ENCODE data around the gene P2RY1. TPM values are rescaled to one million over a fixed set of nuclear protein-coding genes. Genes with fewer than 3 reads are reported as not detected.
A peak's percentile ranks its signal among the peaks of the same experiment; 100 is the strongest.

Gene P2RY1
- 18.7 and 47.0 TPM in 2 replicates for total RNA-seq (2011; cell fraction: chromatin; rRNA removed; ENCODE audit: low replicate concordance)
- 20.0 and 27.2 TPM in 2 replicates for total RNA-seq (2011; cell fraction: nucleolus; rRNA removed)
- 30.1 and 34.5 TPM in 2 replicates for total RNA-seq (2011; cell fraction: nucleoplasm; rRNA removed)
- total RNA-seq (2014; rRNA removed), result 21.4 and 21.9 TPM in 2 replicates
- total RNA-seq (2014; rRNA removed; fragmentation: Illumina TruSeq; extraction: Trizol), result 27.9 and 30.3 TPM in 2 replicates
- 17.5 and 18.1 TPM in 2 replicates for total RNA-seq (2015; rRNA removed; fragmentation: Illumina TruSeq; extraction: Trizol)
- 23.1 and 24.3 TPM in 2 replicates for total RNA-seq (2021)
- polyA plus RNA-seq (2011; rRNA removed), result 17.0 and 20.4 TPM in 2 replicates
- 9.4 and 13.7 TPM in 2 replicates for polyA plus RNA-seq (2011; cell fraction: cytosol; rRNA removed)
- 16.9 and 21.5 TPM in 2 replicates for polyA plus RNA-seq (2011; cell fraction: nucleus; rRNA removed)
- polyA plus RNA-seq (2012), result 10.0 and 11.2 TPM in 2 replicates
- 18.0 and 18.6 TPM in 2 replicates for polyA plus RNA-seq (2014; fragmentation: Illumina TruSeq; extraction: Trizol)
- 1 to 10 TPM; 6.0 TPM for polyA plus RNA-seq (2014; fragmentation: Nextera tagmentation; extraction: Ambion mirVana)
- 17.8 and 18.4 TPM in 2 replicates for polyA plus RNA-seq (2014; rRNA removed)
- polyA minus RNA-seq (2011; rRNA and poly(A)+ RNA removed), result 29.4 and 36.2 TPM in 2 replicates
- polyA minus RNA-seq (2011; cell fraction: cytosol; rRNA and poly(A)+ RNA removed), result 18.5 and 21.0 TPM in 2 replicates
- 22.1 and 35.8 TPM in 2 replicates for polyA minus RNA-seq (2011; cell fraction: nucleus; rRNA and poly(A)+ RNA removed)
- Bru-seq, nascent RNA, result percentile 96 among the genes with signal in this experiment
- BruChase-seq, experiment 1, labeled RNA remaining after a 2-hour chase, result percentile 96 among the genes with signal in this experiment
- BruChase-seq, experiment 2, labeled RNA remaining after a 6-hour chase, result percentile 98 among the genes with signal in this experiment
- long read RNA-seq, experiment 1, full-length matches to known transcripts, result 92 of 93 reads
- long read RNA-seq, experiment 1, partial matches to known transcripts, result 0 of 93 reads
- long read RNA-seq, experiment 1, other reads (novel, unspliced or antisense), result 1 of 93 reads
- long read RNA-seq, experiment 2, full-length matches to known transcripts, result 11 of 12 reads
- long read RNA-seq, experiment 2, partial matches to known transcripts, result 0 of 12 reads
- long read RNA-seq, experiment 2, other reads (novel, unspliced or antisense), result 1 of 12 reads
- long read RNA-seq, experiment 3, full-length matches to known transcripts, result 26 of 28 reads
- long read RNA-seq, experiment 3, partial matches to known transcripts, result 0 of 28 reads
- long read RNA-seq, experiment 3, other reads (novel, unspliced or antisense), result 2 of 28 reads

- DNase-seq (ENCODE audit: extremely low read depth in 1 of 4, low spot score in 3 of 4), result peak; percentile 83 to 89 (median 86)
- H3K27ac ChIP-seq (ENCODE audit: extremely low read depth, low read depth, low read length), result peak within 1 kb of the TSS; percentile 89
- peaks cover 30% of the 10 kb centered on the region for H3K36me3 ChIP-seq (ENCODE audit: control insufficient read depth, insufficient read depth, low read length)
- intact Hi-C loops (cut with micrococcal nuclease) (loop anchor here (5.0 kb wide), 4 partner anchors 77 to 263 kb away; no protein-coding TSS in a partner anchor), in situ Hi-C loops (cut with MboI) (no loop called here)
- FAIRE-seq, result peak; percentile 92
- ChIA-PET POLR2A (interaction anchor here (0.6 to 1.7 kb wide), 20 partner anchors 9 to 1419 kb away, joined by 3 to 8 read pairs (median 3); no protein-coding TSS in a partner anchor), CTCF (ENCODE audit: low intra/inter-chr PET ratio) (interaction anchor here (0.6 kb wide), 1 partner anchor 655 kb away, joined by 3 read pairs; no protein-coding TSS in a partner anchor)
- peak within 1 kb of the TSS; percentile 89 for H3K4me2 ChIP-seq (ENCODE audit: insufficient read depth, low read length)
- H3K27me3 ChIP-seq (ENCODE audit: control insufficient read depth in 2 of 2, insufficient read depth in 2 of 2, low read length in 2 of 2), result no peaks in the 10 kb centered on the region
- H2AFZ ChIP-seq (ENCODE audit: low read depth, low read length), result peak within 1 kb of the TSS; percentile 91
- peaks cover 7% of the 10 kb centered on the region; the same call in 1 of the 2 replicates for H4K20me1 ChIP-seq (replicated peaks; ENCODE audit: control insufficient read depth, insufficient read depth, low read length)
- TSS peak; percentile 33 for BruUV-seq (replicated peaks)
- no peaks in the 10 kb centered on the region for H3K9me1 ChIP-seq (ENCODE audit: control insufficient read depth, insufficient read depth, low read length)
- peak within 1 kb of the TSS; percentile 68 for H3K4me3 ChIP-seq
- H3K9ac ChIP-seq (ENCODE audit: insufficient read depth in 1 of 2, low read depth in 2 of 2, low read length in 2 of 2), result peak within 1 kb of the TSS; percentile 77 to 99
- H3K4me1 ChIP-seq (replicated peaks in 1 of 2; ENCODE audit: control insufficient read depth in 2 of 2, insufficient read depth in 2 of 2, low read length in 2 of 2), result peaks cover 8 to 15% of the 10 kb centered on the region in 2 experiments; a peak in 4 of 5 replicates
- peak; percentile 85 for ATAC-seq
- no peaks in the 10 kb centered on the region for H3K9me3 ChIP-seq (replicated peaks; ENCODE audit: control insufficient read depth, insufficient read depth, low read depth, low read length)
- peaks cover 57% of the 10 kb centered on the region for H3K79me2 ChIP-seq (ENCODE audit: control insufficient read depth, insufficient read depth, low read length)
- WGBS (ENCODE audit: insufficient coverage, low coverage, missing lambda C conversion rate), result under 1% methylated on average over 54 of the region's 81 CpGs
- TF ChIP-seq SMAD2 (IDR thresholded peaks at IDR 0.05; ENCODE audit: low read depth, low read length) (no peak), RBM39 (optimal IDR thresholded peaks at IDR 0.05; ENCODE audit: low read depth, low read length) (no peak), RBM25 (IDR thresholded peaks at IDR 0.05; ENCODE audit: low read depth, low read length, severe bottlenecking) (no peak), FOXO4 (CRISPR knock-in tag; IDR thresholded peaks at IDR 0.05) (no peak), KDM4B (IDR thresholded peaks at IDR 0.05; ENCODE audit: borderline replicate concordance in 2 of 2, low read depth in 1 of 2) (0 out of 4 replicates have a peak, but pooled peaks of 1 of the 2 experiments have one; percentile 48), SMAD1 (IDR thresholded peaks at IDR 0.05; ENCODE audit: low read depth, low read length, partially characterized antibody) (no peak), ZNF354B (CRISPR knock-in tag; IDR thresholded peaks at IDR 0.05) (no peak), MYC (IDR thresholded peaks at IDR 0.05; ENCODE audit: low read depth, low read length) (peak; percentile 77), MYC (CRISPR knock-in tag; IDR thresholded peaks at IDR 0.05; ENCODE audit: borderline replicate concordance, low read depth) (0 out of 2 replicates have a peak, but pooled peaks have one; percentile 72), RHOXF2B (CRISPR knock-in tag; conservative IDR thresholded peaks at IDR 0.05) (no peak), BDP1 (IDR thresholded peaks at IDR 0.05; ENCODE audit: insufficient read depth, insufficient read length) (no peak), TCF7 (IDR thresholded peaks at IDR 0.05; ENCODE audit: borderline replicate concordance) (no peak), NFATC3 (IDR thresholded peaks at IDR 0.05) (no peak), NCOA4 (IDR thresholded peaks at IDR 0.05; ENCODE audit: partially characterized antibody) (no peak), PHF21A (IDR thresholded peaks at IDR 0.05; ENCODE audit: borderline replicate concordance, low read depth) (0 out of 2 replicates have a peak, but pooled peaks have one; percentile 20), PHF20 (IDR thresholded peaks at IDR 0.05; ENCODE audit: partially characterized antibody) (peak; percentile 21)
These were observed at the start of gene P2RY1 for GRCh38 chr3:152834776-152835600. Gene P2RY1 (plus strand): TSS chr3:152835131. CDS start chr3:152835783, 652 bp downstream.
